Erythroblast (primary cell): ENCODE results near the gene OR8D4.

Source experiments
- GATA1 ChIP-seq: IDR thresholded peaks from 2 replicates; pipeline ENCODE4 v1.6.1; 2011; ENCODE audit warnings: low read depth, mild to moderate bottlenecking, control low read depth, low read length, moderate library complexity
- POLR2A ChIP-seq: IDR thresholded peaks from 2 replicates; pipeline ENCODE4 v1.6.1; 2011; ENCODE audit warnings: mild to moderate bottlenecking, low read length

GRCh38 chr11:123939317-123939716 lies 37.4 kb downstream of the OR8D4 start, which contains the start of gene OR4D5:
- no peak for TF ChIP-seq POLR2A
- no peak for TF ChIP-seq GATA1
